GM12878 (cell line): ENCODE results near the gene FUZ. TPM values are rescaled to one million over a fixed set of nuclear protein-coding genes. Genes with fewer than 3 reads are reported as not detected.
A peak's percentile ranks its signal among the peaks of the same experiment; 100 is the strongest.

Source experiments
- ATAC-seq: fragments of 200-7000 bp; cut with Tn5 transposase; 3 replicates; pipeline ENCODE4 v1.9.1; 2020; ENCODE audit warnings: mild to moderate bottlenecking, moderate library complexity
- BruUV-seq: library from RNA; stranded (reverse); fragments of 400-500 nt; replicated peaks from 2 replicates; lab custom pipeline; 2021; lab: Mats Ljungman, UMichigan
- CTCF ChIA-PET: fragments of 300-600 bp; sonication (Branson Sonifier 250); formaldehyde crosslinking; extraction: SDS; loops from one replicate; lab custom pipeline; 2021; ENCODE audit warnings: inconsistent platforms; lab: Yijun Ruan, JAX
- POLR2A ChIA-PET: fragments of 350-600 bp; formaldehyde crosslinking; extraction: SDS; loops from one replicate; lab custom pipeline; 2021; ENCODE audit warnings: inconsistent platforms; lab: Charles Lee
- RAD21 ChIA-PET: fragments of 300-600 bp; sonication (Branson Sonifier 250); formaldehyde crosslinking; loops from one replicate; lab custom pipeline; 2023; ENCODE audit warnings: antibody characterized with exemption; ENCODE audit not compliant: unreplicated experiment; lab: Charles Lee
- SMC1A ChIA-PET: fragments of 300-600 bp; sonication (Branson Sonifier 250); formaldehyde crosslinking; loops from one replicate; lab custom pipeline; 2023; ENCODE audit not compliant: unreplicated experiment, uncharacterized antibody; lab: Charles Lee
- DNase-seq: peaks from one replicate; pipeline ENCODE4 v3.0.0-alpha.2; 2011; ENCODE audit warnings: low read depth, low spot score
- FAIRE-seq: peaks from 3 replicates; lab custom pipeline; 2011; peaks lifted over from hg19 to GRCh38; lab: Jason Lieb, UNC
- H2AFZ ChIP-seq: 2 replicates; pipeline ENCODE4 v1.6.0; 2011; ENCODE audit warnings: low read depth, low read length, control low read depth; ENCODE audit not compliant: control insufficient read depth
- H3K27ac ChIP-seq: 2 replicates; pipeline ENCODE4 v1.5.1; 2011; ENCODE audit warnings: control low read depth; ENCODE audit not compliant: control insufficient read depth, insufficient read depth
- H3K27me3 ChIP-seq, 2 experiments: replicated peaks in 1 of 2; 2 replicates each; pipeline versions ENCODE4 v1.6.0 to v1.6.1; 2011; ENCODE audit warnings: low read length in 1 of 2; ENCODE audit not compliant: control insufficient read depth in 2 of 2, insufficient read depth in 2 of 2
- H3K36me3 ChIP-seq, 2 experiments: 2 replicates each; pipeline ENCODE4 v1.5.1; 2011; ENCODE audit warnings: low read length in 1 of 2; ENCODE audit not compliant: control insufficient read depth in 2 of 2, insufficient read depth in 2 of 2
- H3K4me1 ChIP-seq: 2 replicates; pipeline ENCODE4 v1.6.1; 2011; ENCODE audit warnings: mild to moderate bottlenecking, low read length, moderate library complexity, mixed read lengths; ENCODE audit not compliant: control insufficient read depth, insufficient read depth
- H3K4me2 ChIP-seq: 2 replicates; pipeline ENCODE4 v1.6.0; 2011; ENCODE audit warnings: control low read depth; ENCODE audit not compliant: control insufficient read depth, insufficient read depth
- H3K4me3 ChIP-seq: fragments of 200-600 bp; sonication (generic); 2 replicates; pipeline ENCODE4 v1.5.1; 2016
- H3K79me2 ChIP-seq: 2 replicates; pipeline ENCODE4 v1.6.0; 2011; ENCODE audit warnings: low read length; ENCODE audit not compliant: control insufficient read depth, insufficient read depth
- H3K9ac ChIP-seq: 2 replicates; pipeline ENCODE4 v1.8.0; 2011; ENCODE audit warnings: low read length, control low read depth, mixed read lengths; ENCODE audit not compliant: control insufficient read depth, insufficient read depth
- H3K9me3 ChIP-seq: replicated peaks from 3 replicates; pipeline ENCODE4 v1.5.1; 2011; ENCODE audit warnings: mild to moderate bottlenecking, low read length; ENCODE audit not compliant: control insufficient read depth, insufficient read depth
- H4K20me1 ChIP-seq: 2 replicates; pipeline ENCODE4 v1.6.0; 2011; ENCODE audit not compliant: control insufficient read depth, insufficient read depth
- BCL11A ChIP-seq: IDR thresholded peaks from 2 replicates; pipeline ENCODE4 v1.6.1; 2011; ENCODE audit warnings: low read depth, low read length
- CHD2 ChIP-seq: IDR thresholded peaks from 2 replicates; pipeline ENCODE4 v1.6.1; 2011; ENCODE audit warnings: low read depth, low read length, improper control_type of control experiment, borderline replicate concordance
- JUND ChIP-seq: IDR thresholded peaks from 2 replicates; pipeline ENCODE4 v1.6.1; 2012; ENCODE audit warnings: low read depth, mild to moderate bottlenecking, low read length, improper control_type of control experiment, moderate library complexity
- POLR2A ChIP-seq: IDR thresholded peaks from 2 replicates; pipeline ENCODE4 v1.6.1; 2011; ENCODE audit warnings: low read depth, mild to moderate bottlenecking, low read length
- POLR2AphosphoS5 ChIP-seq: IDR thresholded peaks from 2 replicates; pipeline ENCODE4 v1.6.1; 2011; ENCODE audit warnings: mild to moderate bottlenecking, low read length, inconsistent platforms
- SRF ChIP-seq, 2 experiments: IDR thresholded peaks; 2 replicates each; pipeline ENCODE4 v1.6.1; 2011; ENCODE audit warnings: low read depth in 2 of 2, low read length in 2 of 2, mild to moderate bottlenecking in 1 of 2, moderate library complexity in 1 of 2
- TCF12 ChIP-seq: IDR thresholded peaks from 2 replicates; pipeline ENCODE4 v1.6.1; 2011; ENCODE audit warnings: low read depth, mild to moderate bottlenecking, low read length
- ZNF207 ChIP-seq: fragments of 450-650 bp; IDR thresholded peaks from 2 replicates; pipeline ENCODE4 v1.6.1; 2014; ENCODE audit warnings: antibody characterized with exemption, mild to moderate bottlenecking, borderline replicate concordance
- ZNF274 ChIP-seq: IDR thresholded peaks from one replicate; pipeline ENCODE4 v1.8.0; 2011; ENCODE audit not compliant: insufficient read length, insufficient read depth
- WGBS: methylation state at CpG from one replicate; pipeline ENCODE4 v1.1.6; 2016; ENCODE audit warnings: low lambda C conversion rate; ENCODE audit not compliant: insufficient replicate concordance, insufficient coverage; ENCODE audit errors: missing lambda C conversion rate; 5-methylcytosine and 5-hydroxymethylcytosine counted together
- in situ Hi-C: fragments of 300-500 bp; cut with MboI; formaldehyde crosslinking; loops from 9 replicates; pipeline ENCODE4 v1.14.3; 2018; ENCODE audit warnings: mixed read lengths
- intact Hi-C: fragments of 100-400 bp; cut with micrococcal nuclease; formaldehyde crosslinking; loops from one replicate; pipeline ENCODE4 v1.14.2; 2022; ENCODE audit not compliant: unreplicated experiment
- polyA plus RNA-seq, 11 experiments: library from polyadenylated mRNA; depleted of rRNA in 4 of 11; unstranded in 6 of 11; stranded (reverse) in 5 of 11; fragments of >200 nt; fragmentation: Nextera tagmentation in 4 of 11; fragmentation: Illumina TruSeq in 1 of 11; extraction: Ambion mirVana in 4 of 11; extraction: Trizol in 1 of 11; gene quantifications; 1 replicate in 1 of 11; 2 replicates in 10 of 11; pipeline versions ENCODE4 v1.2.1 to v1.2.3, GENCODE V29; 2011 to 2016; ENCODE audit warnings: inconsistent platforms in 2 of 11, missing spikeins in 2 of 11, low read depth in 1 of 11
- total RNA-seq, 4 experiments: library from RNA; depleted of rRNA in 3 of 4; stranded (reverse); fragments of >200 nt in 3 of 4; fragmentation: Illumina TruSeq in 1 of 4; extraction: Trizol in 1 of 4; gene quantifications; 2 replicates each; pipeline versions ENCODE4 v1.2.1 to v1.2.3, GENCODE V29; 2013 to 2021

Gene FUZ
- total and polyA plus RNA-seq, 10 of the 15 experiments (the other 5 are each of a cell fraction or from before 2014, with no cell fraction given) = 0.18 to 11.5 (median 8.8) TPM

GRCh38 chr19:49824662-49825061 is 11.6 kb upstream of the FUZ start:
- Histone ChIP-seq H3K27ac (no peak overlapping the region), H3K79me2 (peaks cover 14% of the 10 kb centered on the region), H2AFZ (no peak overlapping the region), H3K4me2 (no peak overlapping the region), H3K9me3 (no peaks in the 10 kb centered on the region), H3K27me3 (no peaks in the 10 kb centered on the region), H3K9ac (no peak overlapping the region), H3K4me1 (peaks cover 5% of the 10 kb centered on the region; the same call in 1 of the 2 replicates), H3K36me3 (peaks cover 5 to 18% of the 10 kb centered on the region in 2 experiments), H4K20me1 (peaks cover 3% of the 10 kb centered on the region), H3K4me3 (no peak overlapping the region)
- no TSS peak for BruUV-seq
- TF ChIP-seq JUND (no peak), ZNF207 (no peak), ZNF274 (no peak), POLR2AphosphoS5 (no peak), CHD2 (no peak), SRF (IDR thresholded peaks at IDR 0.05; ENCODE audit: low read depth in 2 of 2, low read length in 2 of 2) (no peak), POLR2A (no peak)
- ChIA-PET SMC1A (no interaction called here), RAD21 (interaction anchor here (0.7 kb wide), 1 partner anchor 251 kb away, joined by 5 read pairs; no protein-coding TSS in a partner anchor), POLR2A (interaction anchor here (0.6 to 1.2 kb wide), 2 partner anchors 14 to 16 kb away, joined by 3 read pairs; no protein-coding TSS in a partner anchor), CTCF (no interaction called here)
- WGBS = 74% methylated on average over 6 of the region's 6 CpGs
- no peak for FAIRE-seq
- intact Hi-C loops = no loop called here
- ATAC-seq = no peak
- DNase-seq = no peak
- in situ Hi-C loops = no loop called here

GRCh38 chr19:49823472-49823871 is 10.4 kb upstream of the FUZ start:
- no TSS peak for BruUV-seq
- in situ Hi-C loops = no loop called here
- ChIA-PET SMC1A (no interaction called here), CTCF (no interaction called here), RAD21 (interaction anchor here (0.6 kb wide), 1 partner anchor 45 kb away, joined by 3 read pairs; no protein-coding TSS in a partner anchor), POLR2A (interaction anchor here (0.6 kb wide), 1 partner anchor 92 kb away, joined by 5 read pairs; no protein-coding TSS in a partner anchor)
- Histone ChIP-seq H4K20me1 (peaks cover 3% of the 10 kb centered on the region), H3K9me3 (no peaks in the 10 kb centered on the region), H3K36me3 (peaks cover 3 to 18% of the 10 kb centered on the region in 2 experiments), H2AFZ (no peak overlapping the region), H3K4me2 (peak overlapping the region; percentile 42), H3K9ac (no peak overlapping the region), H3K27ac (0 out of 2 replicates have a peak overlapping the region, but pooled peaks have one; percentile 19), H3K4me3 (no peak overlapping the region), H3K79me2 (peaks cover 26% of the 10 kb centered on the region), H3K4me1 (peaks cover 10% of the 10 kb centered on the region), H3K27me3 (no peaks in the 10 kb centered on the region)
- 52% methylated on average over 12 of the region's 12 CpGs for WGBS
- FAIRE-seq (no peak), DNase-seq (no peak), ATAC-seq (no peak)
- TF ChIP-seq TCF12 (0 out of 2 replicates have a peak, but pooled peaks have one; percentile 21), BCL11A (no peak)
- intact Hi-C loops = no loop called here
